ENCODE data around the gene ENHO.

The ENHO gene

DNA sequence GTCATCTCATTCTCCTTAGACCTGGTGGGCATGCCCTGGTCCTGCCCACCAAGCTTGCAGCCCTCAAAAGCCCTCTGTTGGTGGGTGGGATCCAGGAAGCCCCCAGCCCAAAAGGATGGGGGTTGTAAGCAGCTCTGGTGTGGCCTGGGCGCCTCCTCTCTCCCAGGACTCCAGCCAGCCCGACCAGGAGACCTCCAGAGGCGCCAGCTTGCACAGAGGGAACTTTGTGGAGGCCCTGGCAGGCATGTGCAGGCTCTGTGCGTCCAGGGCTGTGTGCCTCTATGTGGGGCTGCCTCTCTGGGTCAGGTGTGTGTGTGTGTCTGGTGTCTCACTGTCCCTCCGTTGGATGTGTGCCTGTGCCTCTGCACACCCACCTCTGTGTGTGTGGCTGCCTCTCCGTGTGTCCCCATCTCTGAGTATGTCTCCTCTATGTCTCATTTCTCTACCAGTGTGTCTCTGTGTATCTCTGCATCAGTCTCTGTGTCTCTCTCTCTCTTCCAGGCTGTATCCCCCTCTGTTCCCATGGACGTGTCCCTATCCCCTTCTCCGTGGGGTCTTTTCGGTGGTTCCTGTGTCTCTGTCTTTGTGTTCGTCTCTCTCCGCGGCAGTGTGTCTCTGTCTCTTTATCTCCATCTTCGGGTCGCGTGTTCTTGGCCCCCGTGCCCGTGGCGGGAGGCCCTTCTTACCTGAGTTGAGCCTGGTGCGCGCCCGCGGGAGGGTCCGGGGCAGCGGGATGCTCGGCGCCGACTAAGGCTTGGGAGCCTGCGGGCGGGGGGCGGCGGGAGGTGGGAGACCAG, 501 bp downstream of the ENHO start:
- peak overlapping the region; percentile 41 for H3K27ac ChIP-seq
- no peak for TF ChIP-seq ZFX (IDR thresholded peaks at IDR 0.05)
- TF ChIP-seq, protein P1, sequence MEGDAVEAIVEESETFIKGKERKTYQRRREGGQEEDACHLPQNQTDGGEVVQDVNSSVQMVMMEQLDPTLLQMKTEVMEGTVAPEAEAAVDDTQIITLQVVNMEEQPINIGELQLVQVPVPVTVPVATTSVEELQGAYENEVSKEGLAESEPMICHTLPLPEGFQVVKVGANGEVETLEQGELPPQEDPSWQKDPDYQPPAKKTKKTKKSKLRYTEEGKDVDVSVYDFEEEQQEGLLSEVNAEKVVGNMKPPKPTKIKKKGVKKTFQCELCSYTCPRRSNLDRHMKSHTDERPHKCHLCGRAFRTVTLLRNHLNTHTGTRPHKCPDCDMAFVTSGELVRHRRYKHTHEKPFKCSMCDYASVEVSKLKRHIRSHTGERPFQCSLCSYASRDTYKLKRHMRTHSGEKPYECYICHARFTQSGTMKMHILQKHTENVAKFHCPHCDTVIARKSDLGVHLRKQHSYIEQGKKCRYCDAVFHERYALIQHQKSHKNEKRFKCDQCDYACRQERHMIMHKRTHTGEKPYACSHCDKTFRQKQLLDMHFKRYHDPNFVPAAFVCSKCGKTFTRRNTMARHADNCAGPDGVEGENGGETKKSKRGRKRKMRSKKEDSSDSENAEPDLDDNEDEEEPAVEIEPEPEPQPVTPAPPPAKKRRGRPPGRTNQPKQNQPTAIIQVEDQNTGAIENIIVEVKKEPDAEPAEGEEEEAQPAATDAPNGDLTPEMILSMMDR (conservative IDR thresholded peaks at IDR 0.05): no peak

DNA sequence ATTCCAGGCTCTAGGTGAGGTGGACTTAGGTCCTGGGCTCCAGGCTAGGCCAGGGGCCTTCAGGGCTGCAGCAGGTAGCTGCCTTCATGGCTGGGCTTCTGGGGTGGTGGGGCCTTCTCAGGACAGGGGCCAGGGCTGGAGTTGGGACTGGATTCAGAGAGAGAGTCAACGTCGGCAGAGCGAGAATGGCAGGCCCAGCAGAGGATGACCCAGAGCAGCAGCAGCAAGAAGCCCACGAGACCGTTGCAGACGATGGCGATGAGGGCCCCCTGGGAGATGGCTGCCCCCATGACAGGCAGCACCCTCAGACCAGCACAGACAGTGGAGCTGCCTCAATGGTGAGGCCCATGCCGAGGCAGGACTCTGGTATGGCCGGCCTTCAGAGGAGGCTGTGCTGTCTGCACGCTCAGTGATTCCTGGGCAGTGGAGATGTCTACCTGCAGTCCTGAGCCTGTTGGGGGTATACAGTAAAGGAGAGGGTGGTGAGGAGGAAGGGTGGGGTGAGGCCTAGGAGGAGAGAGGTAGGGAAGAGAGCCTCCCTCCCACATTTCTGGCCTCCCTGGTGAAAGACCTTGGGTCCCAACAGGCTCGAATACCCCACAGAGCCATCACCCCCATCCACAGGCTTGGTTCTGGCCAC, 1.3 kb downstream of the ENHO start:
- peak overlapping the region; percentile 41 for H3K27ac ChIP-seq
- TF ChIP-seq, protein P1 (conservative IDR thresholded peaks at IDR 0.05): no peak
- no peak for TF ChIP-seq ZFX (IDR thresholded peaks at IDR 0.05)

DNA sequence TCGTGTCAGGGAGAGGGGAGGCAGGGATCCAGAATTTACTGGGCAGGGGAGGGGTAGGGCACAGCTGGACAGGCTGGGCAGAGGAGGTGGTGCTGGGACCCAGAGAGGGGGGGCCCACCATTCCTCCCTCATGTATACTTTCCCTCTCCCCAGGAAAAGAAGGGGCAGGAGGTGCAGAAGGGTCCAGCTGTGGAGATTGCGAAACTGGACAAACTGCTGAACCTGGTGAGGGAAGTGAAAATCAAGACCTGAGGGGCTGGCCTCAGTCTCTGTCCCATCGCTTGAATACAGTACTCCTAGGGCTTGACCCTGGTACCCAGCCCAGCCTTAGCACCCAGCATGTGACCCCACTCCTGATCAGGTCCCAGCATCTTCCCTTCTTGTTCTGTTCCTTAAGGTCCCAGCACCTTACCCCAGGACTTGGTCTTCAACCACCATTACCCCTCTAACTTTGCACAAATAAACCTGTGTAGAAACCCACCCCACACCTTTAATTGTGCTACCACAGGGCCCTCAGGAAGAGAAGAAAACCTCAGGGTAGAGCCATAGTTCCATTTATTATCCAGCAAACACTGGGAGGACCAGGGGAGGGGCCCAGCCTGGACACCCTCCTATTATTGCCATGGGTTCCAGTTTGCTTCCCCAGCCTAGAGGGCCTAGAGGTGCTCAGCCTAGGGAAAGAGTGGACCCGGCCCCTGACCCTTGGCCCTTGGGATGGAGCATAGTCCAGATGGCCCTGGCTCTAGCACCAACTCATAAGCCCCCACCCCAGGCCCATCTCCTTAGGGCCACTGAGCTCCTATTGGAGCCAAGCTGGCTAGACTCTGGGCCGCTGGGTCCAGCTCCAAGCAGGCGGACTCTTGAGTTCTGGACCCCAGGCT, 2.0 kb downstream of the ENHO start:
- TF ChIP-seq, protein P1 (conservative IDR thresholded peaks at IDR 0.05): no peak
- TF ChIP-seq ZFX (IDR thresholded peaks at IDR 0.05): no peak
- H3K27ac ChIP-seq: no peak overlapping the region

DNA sequence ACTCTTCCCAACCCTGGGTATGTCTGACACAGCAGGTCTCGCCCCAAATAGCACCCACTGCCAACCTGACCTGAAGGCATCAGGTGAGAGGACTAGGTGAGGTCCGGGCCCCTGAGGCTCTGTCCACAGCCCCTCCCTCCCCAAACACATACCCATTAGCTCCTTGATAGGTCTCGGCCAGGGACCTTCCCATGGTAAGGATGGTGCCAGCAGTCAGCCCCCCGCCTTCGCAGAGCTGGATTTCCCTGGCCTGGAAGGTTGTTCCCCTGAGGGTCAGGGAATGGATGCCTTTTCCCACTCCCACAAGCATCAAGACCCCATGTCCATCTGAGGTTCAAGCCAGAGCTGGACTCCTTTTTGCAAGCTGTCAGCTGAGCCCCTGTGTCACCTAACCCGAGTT, 2.7 kb downstream of the ENHO start:
- TF ChIP-seq ZFX (IDR thresholded peaks at IDR 0.05): no peak
- TF ChIP-seq, protein P1 (conservative IDR thresholded peaks at IDR 0.05): no peak
- H3K27ac ChIP-seq: no peak overlapping the region

DNA sequence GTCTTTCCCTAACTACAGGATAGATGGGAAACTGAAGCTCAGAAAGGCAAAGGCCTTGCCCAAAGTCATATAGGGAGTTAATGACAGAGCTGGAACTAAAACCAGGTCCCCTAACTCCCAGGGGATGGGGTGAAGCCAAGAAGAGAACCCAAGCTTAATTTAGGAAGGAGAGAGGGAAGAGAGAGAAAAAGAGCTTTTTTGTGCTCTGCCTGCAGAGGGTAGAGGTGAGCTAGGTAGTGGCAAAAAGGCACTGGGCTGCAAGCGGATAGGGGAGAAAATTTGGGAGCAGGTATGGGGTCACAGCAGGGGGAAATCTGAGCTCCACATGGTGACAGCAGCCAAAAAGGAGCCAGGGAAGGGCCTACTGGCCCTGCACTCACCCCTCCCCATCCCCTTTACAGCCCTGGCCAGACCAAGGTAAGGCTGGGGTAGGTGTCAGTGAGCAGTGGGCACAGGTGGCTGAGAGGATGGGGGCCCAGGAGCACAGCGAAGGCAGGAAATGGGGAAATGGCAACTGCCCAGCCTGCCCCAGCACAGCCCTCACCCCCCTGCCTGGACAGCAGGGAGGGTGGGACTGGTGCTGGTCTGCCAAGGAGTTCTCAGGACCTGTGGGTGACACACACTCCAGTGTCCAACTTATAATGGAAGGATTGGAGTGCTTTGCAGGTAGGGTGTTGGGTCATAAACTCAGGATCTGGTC, 3.3 kb downstream of the ENHO start:
- TF ChIP-seq ZFX (IDR thresholded peaks at IDR 0.05): no peak
- TF ChIP-seq, protein P1 (conservative IDR thresholded peaks at IDR 0.05): no peak
- H3K27ac ChIP-seq: no peak overlapping the region

DNA sequence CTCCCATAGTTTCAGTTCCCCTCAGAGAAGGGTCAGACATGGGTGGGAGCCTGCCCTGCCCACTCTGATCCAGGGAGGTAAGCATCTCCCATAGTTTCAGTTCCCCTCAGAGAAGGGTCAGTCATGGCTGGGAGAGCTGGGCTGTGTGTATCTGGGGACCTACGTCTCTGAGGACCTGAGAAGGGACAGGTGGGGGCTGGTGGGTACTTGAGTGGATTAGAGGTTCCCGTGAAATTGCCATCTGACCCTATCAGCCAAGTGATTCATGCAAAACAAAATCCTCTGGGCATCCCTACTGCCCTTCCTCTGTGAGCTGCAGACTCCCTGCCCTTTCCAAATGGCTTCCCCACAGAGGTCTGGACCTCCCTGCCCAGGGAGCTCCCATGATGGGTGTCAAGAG, 3.9 kb downstream of the ENHO start:
- H3K27ac ChIP-seq: no peak overlapping the region
- no peak for TF ChIP-seq ZFX (IDR thresholded peaks at IDR 0.05)
- TF ChIP-seq, protein P1 (conservative IDR thresholded peaks at IDR 0.05): no peak

Measured in C4-2B (cell line).